Measurements from ENCODE around the gene LCA5. TPM values are rescaled to one million over a fixed set of nuclear protein-coding genes. Genes with fewer than 3 reads are reported as not detected.
"Not testable (repeated sequence)": the region's sequence is repeated elsewhere in the genome, so short reads cannot be mapped to it uniquely, and the experiment has no call there.

Gene LCA5
- total RNA-seq, 1 experiment from 2014 or later, result 18.3 TPM

DNA sequence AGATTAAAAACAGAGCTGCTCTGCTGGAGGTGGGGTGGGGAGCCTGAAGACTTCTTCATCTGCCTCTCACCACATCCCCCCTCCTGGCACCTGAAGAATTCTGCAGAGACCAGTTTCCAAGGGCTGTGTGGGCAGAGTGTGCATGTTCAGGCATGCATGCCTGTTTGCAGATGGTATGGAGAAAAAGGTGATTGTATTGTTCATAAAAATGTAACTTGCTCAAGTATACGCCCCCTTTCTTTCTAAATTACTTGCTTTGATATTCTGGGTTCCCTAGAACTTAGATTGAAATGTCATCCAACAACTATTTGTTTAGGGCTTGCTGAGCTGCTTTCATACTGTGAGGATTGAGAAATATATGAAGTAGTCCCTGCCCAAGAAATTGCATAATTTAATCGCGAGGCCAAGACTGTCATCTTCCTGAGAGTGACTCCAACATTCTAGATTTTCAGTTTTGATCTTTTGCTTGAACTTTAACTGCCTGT lies 83.6 kb downstream of the LCA5 start:
- no peak for TF ChIP-seq CTCF (IDR thresholded peaks at IDR 0.05; ENCODE audit: unreplicated experiment)
- no peak for DNase-seq
- H3K9me3 Mint-ChIP-seq (ENCODE audit: low read depth, unreplicated experiment), result no peaks in the 10 kb centered on the region
- intact Hi-C loops (cut with micrococcal nuclease; ENCODE audit: unreplicated experiment), result no loop called here
- no peaks in the 10 kb centered on the region for H3K36me3 Mint-ChIP-seq (ENCODE audit: insufficient read depth, unreplicated experiment)
- no peak overlapping the region for H3K27ac Mint-ChIP-seq (ENCODE audit: unreplicated experiment)
- no TSS peak for BruUV-seq (replicated peaks)
- CTCF ChIA-PET, result no interaction called here
- no peaks in the 10 kb centered on the region for H3K27me3 Mint-ChIP-seq (ENCODE audit: unreplicated experiment)
- H3K4me3 Mint-ChIP-seq (ENCODE audit: low read depth, unreplicated experiment), result no peak overlapping the region
- peaks cover 8% of the 10 kb centered on the region for H3K4me1 Mint-ChIP-seq (ENCODE audit: low read depth, unreplicated experiment)

DNA sequence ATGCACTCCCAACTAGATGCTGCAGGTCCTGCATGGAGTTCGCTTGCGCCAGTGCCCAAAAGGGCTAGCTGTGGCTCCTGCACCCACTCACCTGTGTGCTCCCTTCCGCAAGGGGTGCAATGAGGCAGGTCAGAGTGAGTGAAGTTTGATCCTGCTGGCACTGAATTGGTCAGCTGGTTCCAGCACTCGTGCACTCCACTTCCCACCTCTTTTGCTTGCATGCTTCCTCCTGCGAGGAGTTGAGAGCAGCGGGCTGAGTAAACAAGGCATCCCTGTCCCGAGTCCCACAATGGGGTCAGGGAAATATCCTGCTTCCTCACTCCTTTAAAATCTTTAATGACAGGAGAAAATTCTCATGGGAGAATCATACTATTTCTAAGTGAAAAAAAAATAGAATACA lies 86.2 kb downstream of the LCA5 start:
- intact Hi-C loops (cut with micrococcal nuclease; ENCODE audit: unreplicated experiment), result no loop called here
- CTCF ChIA-PET, result no interaction called here
- no peak for DNase-seq
- H3K36me3 Mint-ChIP-seq (ENCODE audit: insufficient read depth, unreplicated experiment), result no peaks in the 10 kb centered on the region
- H3K27ac Mint-ChIP-seq (ENCODE audit: unreplicated experiment), result no peak overlapping the region
- H3K9me3 Mint-ChIP-seq (ENCODE audit: low read depth, unreplicated experiment), result no peaks in the 10 kb centered on the region
- H3K4me1 Mint-ChIP-seq (ENCODE audit: low read depth, unreplicated experiment), result peaks cover 8% of the 10 kb centered on the region
- TF ChIP-seq CTCF (IDR thresholded peaks at IDR 0.05; ENCODE audit: unreplicated experiment), result no peak
- no peak overlapping the region for H3K4me3 Mint-ChIP-seq (ENCODE audit: low read depth, unreplicated experiment)
- no peaks in the 10 kb centered on the region for H3K27me3 Mint-ChIP-seq (ENCODE audit: unreplicated experiment)
- no TSS peak for BruUV-seq (replicated peaks)

DNA sequence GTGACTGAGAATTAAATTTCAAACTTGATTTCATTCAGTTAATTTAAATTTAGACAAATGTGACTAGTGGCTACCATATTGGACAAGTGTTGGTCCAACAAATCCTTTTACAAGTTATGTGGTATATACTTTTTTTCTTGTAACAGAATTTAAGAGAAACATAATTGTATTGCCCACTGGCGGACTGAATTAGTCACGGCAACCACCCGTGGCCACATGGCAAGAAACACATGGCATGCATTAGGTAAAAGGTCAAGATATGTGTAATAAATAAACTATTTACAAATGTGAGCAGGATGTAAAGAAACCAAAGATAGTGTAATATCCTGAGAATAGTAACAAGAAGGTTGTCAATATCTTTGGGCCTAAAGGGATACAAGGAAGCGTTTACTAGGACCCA lies 91.2 kb downstream of the LCA5 start:
- Mint-ChIP-seq H3K4me1 (ENCODE audit: low read depth, unreplicated experiment) (no peaks in the 10 kb centered on the region), H3K36me3 (ENCODE audit: insufficient read depth, unreplicated experiment) (no peaks in the 10 kb centered on the region), H3K27me3 (ENCODE audit: unreplicated experiment) (no peaks in the 10 kb centered on the region), H3K27ac (ENCODE audit: unreplicated experiment) (no peak overlapping the region), H3K4me3 (ENCODE audit: low read depth, unreplicated experiment) (no peak overlapping the region), H3K9me3 (ENCODE audit: low read depth, unreplicated experiment) (peaks cover 6% of the 10 kb centered on the region)
- DNase-seq, result no peak
- TF ChIP-seq CTCF (IDR thresholded peaks at IDR 0.05; ENCODE audit: unreplicated experiment), result no peak
- no TSS peak for BruUV-seq (replicated peaks)
- intact Hi-C loops (cut with micrococcal nuclease; ENCODE audit: unreplicated experiment), result no loop called here
- CTCF ChIA-PET, result no interaction called here

DNA sequence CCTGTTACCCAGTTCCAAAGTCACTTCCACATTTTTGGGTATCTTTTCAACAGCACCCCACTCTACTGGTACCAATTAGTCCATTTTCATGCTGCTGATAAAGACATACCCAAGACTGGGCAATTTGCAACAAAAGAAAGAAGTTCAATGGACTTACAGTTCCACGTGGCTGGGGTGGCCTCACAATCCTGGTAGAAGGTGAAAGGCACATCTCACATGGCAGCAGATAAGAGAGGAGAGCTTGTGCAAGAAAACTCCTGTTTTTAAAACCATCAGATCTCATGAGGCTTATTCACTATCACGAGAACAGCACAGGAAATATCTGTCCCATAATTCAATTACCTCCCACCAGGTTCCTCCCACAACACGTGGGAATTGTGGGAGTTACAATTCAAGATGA lies 93.4 kb downstream of the LCA5 start:
- H3K9me3 Mint-ChIP-seq (ENCODE audit: low read depth, unreplicated experiment); CTCF ChIA-PET; DNase-seq; H3K36me3 Mint-ChIP-seq (ENCODE audit: insufficient read depth, unreplicated experiment); H3K4me3 Mint-ChIP-seq (ENCODE audit: low read depth, unreplicated experiment); H3K4me1 Mint-ChIP-seq (ENCODE audit: low read depth, unreplicated experiment); intact Hi-C loops (cut with micrococcal nuclease; ENCODE audit: unreplicated experiment); BruUV-seq (replicated peaks); H3K27ac Mint-ChIP-seq (ENCODE audit: unreplicated experiment); H3K27me3 Mint-ChIP-seq (ENCODE audit: unreplicated experiment): not testable (repeated sequence)

GRCh38 chr6:79441192-79441591 lies 96.0 kb downstream of the LCA5 start:
- peaks cover 15% of the 10 kb centered on the region for H3K4me1 Mint-ChIP-seq (ENCODE audit: low read depth, unreplicated experiment)
- no TSS peak for BruUV-seq (replicated peaks)
- no peaks in the 10 kb centered on the region for H3K27me3 Mint-ChIP-seq (ENCODE audit: unreplicated experiment)
- no peak overlapping the region for H3K4me3 Mint-ChIP-seq (ENCODE audit: low read depth, unreplicated experiment)
- no peaks in the 10 kb centered on the region for H3K36me3 Mint-ChIP-seq (ENCODE audit: insufficient read depth, unreplicated experiment)
- peaks cover 6% of the 10 kb centered on the region for H3K9me3 Mint-ChIP-seq (ENCODE audit: low read depth, unreplicated experiment)
- intact Hi-C loops (cut with micrococcal nuclease; ENCODE audit: unreplicated experiment), result no loop called here
- H3K27ac Mint-ChIP-seq (ENCODE audit: unreplicated experiment), result no peak overlapping the region
- TF ChIP-seq CTCF (IDR thresholded peaks at IDR 0.05; ENCODE audit: unreplicated experiment), result no peak
- DNase-seq, result no peak
- CTCF ChIA-PET, result no interaction called here

Measured in Calu3 (cell line).